Stimulated activated effector memory CD8-positive, alpha-beta T cell treated with anti-CD3 and anti-CD28 coated beads, Interleukin-12 subunit alpha, Interleukin-12 subunit beta, amount 100 ng/mL, for 72 hours (primary cell): ENCODE measurements around the gene PRSS27.

Experiments
- ATAC-seq: fragments of 150-1000 bp; cut with Tn5 transposase; 2 replicates; pipeline ENCODE4 v1.10.0; 2021
- DNase-seq, 2 donors: peaks; one replicate each; pipeline ENCODE4 v3.0.0; 2021 to 2022; ENCODE audit warnings: low spot score in 2 of 2
- H3K27ac Mint-ChIP-seq: one replicate; pipeline ENCODE4 v1.8.0; 2022; ENCODE audit warnings: mild to moderate bottlenecking, mixed read lengths
- H3K36me3 Mint-ChIP-seq: one replicate; pipeline ENCODE4 v1.8.0; 2022; ENCODE audit warnings: mild to moderate bottlenecking, mixed read lengths
- H3K4me1 Mint-ChIP-seq: one replicate; pipeline ENCODE4 v1.8.0; 2022; ENCODE audit warnings: mixed read lengths
- H3K4me3 Mint-ChIP-seq: one replicate; pipeline ENCODE4 v1.8.0; 2022; ENCODE audit warnings: mild to moderate bottlenecking, mixed read lengths
- H3K9me3 Mint-ChIP-seq: one replicate; pipeline ENCODE4 v1.8.0; 2022; ENCODE audit warnings: mixed read lengths

Gene PRSS27

GRCh38 chr16:2756288-2757015 lies 36.4 kb upstream of the PRSS27 start:
- peaks cover 100% of the 10 kb centered on the region for H3K36me3 Mint-ChIP-seq
- no peaks in the 10 kb centered on the region for H3K9me3 Mint-ChIP-seq
- peaks cover 73% of the 10 kb centered on the region for H3K4me1 Mint-ChIP-seq
- DNase-seq (no peak), ATAC-seq (no peak)
- H3K4me3 Mint-ChIP-seq = peak overlapping the region; percentile 94
- peak overlapping the region; percentile 98 for H3K27ac Mint-ChIP-seq

- no peaks in the 10 kb centered on the region for H3K9me3 Mint-ChIP-seq
- H3K4me1 Mint-ChIP-seq = peaks cover 72% of the 10 kb centered on the region
- H3K36me3 Mint-ChIP-seq = peaks cover 93% of the 10 kb centered on the region
- H3K4me3 Mint-ChIP-seq = peak overlapping the region; percentile 94
- ATAC-seq = no peak
- DNase-seq = no peak
- peak overlapping the region; percentile 98 for H3K27ac Mint-ChIP-seq
Observed at GRCh38 chr16:2755158-2755557, 35.1 kb upstream of the PRSS27 start.

- peaks cover 67% of the 10 kb centered on the region for H3K4me1 Mint-ChIP-seq
- H3K4me3 Mint-ChIP-seq = peak overlapping the region; percentile 94
- no peaks in the 10 kb centered on the region for H3K9me3 Mint-ChIP-seq
- H3K27ac Mint-ChIP-seq = peak overlapping the region; percentile 98
- H3K36me3 Mint-ChIP-seq = peaks cover 78% of the 10 kb centered on the region
- ATAC-seq (no peak), DNase-seq (no peak)
Observed at GRCh38 chr16:2753733-2754020, 33.7 kb upstream of the PRSS27 start.

GRCh38 chr16:2752850-2753732 lies 33.1 kb upstream of the PRSS27 start:
- Mint-ChIP-seq H3K4me1 (peaks cover 64% of the 10 kb centered on the region), H3K36me3 (peaks cover 72% of the 10 kb centered on the region), H3K27ac (peak overlapping the region; percentile 98), H3K9me3 (no peaks in the 10 kb centered on the region), H3K4me3 (peak overlapping the region; percentile 94)
- DNase-seq = no peak
- peak; percentile 63 for ATAC-seq

GRCh38 chr16:2752035-2752849 lies 32.2 kb upstream of the PRSS27 start, which contains the start of gene SRRM2:
SRRM2 (plus strand) TSS chr16:2752638; CDS start chr16:2756365, 3,727 bp downstream.
- Mint-ChIP-seq H3K4me3 (peak within 1 kb of the TSS; percentile 94), H3K36me3 (peaks cover 64% of the 10 kb centered on the region), H3K9me3 (no peaks in the 10 kb centered on the region), H3K27ac (peak within 1 kb of the TSS; percentile 98), H3K4me1 (peaks cover 56% of the 10 kb centered on the region)
- peak; percentile 88 to 99 for DNase-seq
- ATAC-seq = peak; percentile 94

GRCh38 chr16:2751577-2752034 lies 31.6 kb upstream of the PRSS27 start:
- H3K4me3 Mint-ChIP-seq = peak overlapping the region; percentile 94
- peaks cover 50% of the 10 kb centered on the region for H3K4me1 Mint-ChIP-seq
- DNase-seq (no peak), ATAC-seq (no peak)
- H3K9me3 Mint-ChIP-seq = no peaks in the 10 kb centered on the region
- peak overlapping the region; percentile 98 for H3K27ac Mint-ChIP-seq
- peaks cover 57% of the 10 kb centered on the region for H3K36me3 Mint-ChIP-seq

- H3K36me3 Mint-ChIP-seq = peaks cover 41% of the 10 kb centered on the region
- peak overlapping the region; percentile 94 for H3K4me3 Mint-ChIP-seq
- DNase-seq (no peak), ATAC-seq (no peak)
- H3K27ac Mint-ChIP-seq = peak overlapping the region; percentile 98
- H3K9me3 Mint-ChIP-seq = no peaks in the 10 kb centered on the region
- peaks cover 33% of the 10 kb centered on the region for H3K4me1 Mint-ChIP-seq
Observed at GRCh38 chr16:2749936-2750335, 29.9 kb upstream of the PRSS27 start.

- H3K4me3 Mint-ChIP-seq = no peak overlapping the region
- peaks cover 36% of the 10 kb centered on the region for H3K36me3 Mint-ChIP-seq
- ATAC-seq (no peak), DNase-seq (no peak)
- peaks cover 29% of the 10 kb centered on the region for H3K4me1 Mint-ChIP-seq
- no peak overlapping the region for H3K27ac Mint-ChIP-seq
- no peaks in the 10 kb centered on the region for H3K9me3 Mint-ChIP-seq
Observed at GRCh38 chr16:2749476-2749875, 29.5 kb upstream of the PRSS27 start.

- no peak overlapping the region for H3K27ac Mint-ChIP-seq
- H3K4me3 Mint-ChIP-seq = no peak overlapping the region
- ATAC-seq (no peak), DNase-seq (no peak)
- H3K9me3 Mint-ChIP-seq = no peaks in the 10 kb centered on the region
- H3K36me3 Mint-ChIP-seq = peaks cover 30% of the 10 kb centered on the region
- peaks cover 23% of the 10 kb centered on the region for H3K4me1 Mint-ChIP-seq
Observed at GRCh38 chr16:2748757-2749455, 28.9 kb upstream of the PRSS27 start.

- Mint-ChIP-seq H3K27ac (no peak overlapping the region), H3K36me3 (peaks cover 2% of the 10 kb centered on the region), H3K4me1 (peaks cover 11% of the 10 kb centered on the region), H3K9me3 (no peaks in the 10 kb centered on the region), H3K4me3 (no peak overlapping the region)
- DNase-seq (no peak), ATAC-seq (no peak)
Observed at GRCh38 chr16:2745961-2746360, 25.9 kb upstream of the PRSS27 start.

GRCh38 chr16:2745116-2745890 lies 25.3 kb upstream of the PRSS27 start:
- DNase-seq (no peak), ATAC-seq (no peak)
- Mint-ChIP-seq H3K9me3 (no peaks in the 10 kb centered on the region), H3K36me3 (no peaks in the 10 kb centered on the region), H3K27ac (no peak overlapping the region), H3K4me3 (no peak overlapping the region), H3K4me1 (peaks cover 5% of the 10 kb centered on the region)

- Mint-ChIP-seq H3K4me3 (no peak overlapping the region), H3K4me1 (no peaks in the 10 kb centered on the region), H3K27ac (no peak overlapping the region), H3K9me3 (no peaks in the 10 kb centered on the region), H3K36me3 (no peaks in the 10 kb centered on the region)
- no peak for DNase-seq
- ATAC-seq = no peak
Observed at GRCh38 chr16:2744711-2745110, 24.7 kb upstream of the PRSS27 start.

- Mint-ChIP-seq H3K9me3 (no peaks in the 10 kb centered on the region), H3K4me3 (no peak overlapping the region), H3K4me1 (no peaks in the 10 kb centered on the region), H3K36me3 (no peaks in the 10 kb centered on the region), H3K27ac (peak overlapping the region; percentile 48)
- DNase-seq (no peak), ATAC-seq (no peak)
Observed at GRCh38 chr16:2743007-2743810, 23.2 kb upstream of the PRSS27 start.
